NCI-H526 treated with DMSO at 0.1 percent for 48 hours (cell line): ENCODE data around the gene RABGEF1.

Source experiments
- DNase-seq: peaks from one replicate; lab custom pipeline; 2025; lab: John Stamatoyannopoulos, UW

The RABGEF1 gene

GRCh38 chr7:66859339-66859738 is 118.8 kb downstream of the RABGEF1 start:
- DNase-seq: no peak

- no peak for DNase-seq
Measured at GRCh38 chr7:66859794-66860645, 119.5 kb downstream of the RABGEF1 start.

GRCh38 chr7:66860767-66861166 is 120.2 kb downstream of the RABGEF1 start:
- no peak for DNase-seq
